OCI-LY3 (cell line): ENCODE measurements around the gene CARD6.

Experiments
- EZH2phosphoT487 ChIP-seq: fragments of 200-600 bp; shearing (Covaris generic); IDR thresholded peaks from 2 replicates; pipeline ENCODE4 v1.6.1; 2018; ENCODE audit warnings: antibody characterized with exemption, mixed run types, low read depth
- TF ChIP-seq, protein P1 (sequence below): fragments of 200-600, 300-600 bp; sonication (generic); IDR thresholded peaks from 2 replicates; pipeline ENCODE4 v1.5.1; 2014; ENCODE audit warnings: antibody characterized with exemption, low read length, low read depth

DNA sequence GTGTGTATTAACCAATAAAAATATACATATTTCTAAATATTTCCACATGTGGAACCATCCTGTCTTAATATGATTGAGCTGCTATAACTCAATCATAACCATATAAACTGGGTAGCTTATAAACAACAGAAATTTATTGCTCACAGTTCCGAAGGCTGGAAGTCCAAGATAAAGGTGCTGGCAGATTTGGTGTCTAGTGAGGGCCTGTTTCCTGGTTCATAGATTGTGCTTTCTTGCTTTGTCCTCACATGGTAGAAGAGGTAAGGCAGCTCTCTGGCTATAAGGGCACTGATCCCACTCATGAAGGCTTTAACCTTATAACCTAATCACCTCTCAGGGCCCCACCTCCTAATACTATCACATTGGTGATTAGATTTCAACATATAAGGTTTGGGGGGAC is 29.0 kb upstream of the CARD6 start:
- TF ChIP-seq, protein P1, sequence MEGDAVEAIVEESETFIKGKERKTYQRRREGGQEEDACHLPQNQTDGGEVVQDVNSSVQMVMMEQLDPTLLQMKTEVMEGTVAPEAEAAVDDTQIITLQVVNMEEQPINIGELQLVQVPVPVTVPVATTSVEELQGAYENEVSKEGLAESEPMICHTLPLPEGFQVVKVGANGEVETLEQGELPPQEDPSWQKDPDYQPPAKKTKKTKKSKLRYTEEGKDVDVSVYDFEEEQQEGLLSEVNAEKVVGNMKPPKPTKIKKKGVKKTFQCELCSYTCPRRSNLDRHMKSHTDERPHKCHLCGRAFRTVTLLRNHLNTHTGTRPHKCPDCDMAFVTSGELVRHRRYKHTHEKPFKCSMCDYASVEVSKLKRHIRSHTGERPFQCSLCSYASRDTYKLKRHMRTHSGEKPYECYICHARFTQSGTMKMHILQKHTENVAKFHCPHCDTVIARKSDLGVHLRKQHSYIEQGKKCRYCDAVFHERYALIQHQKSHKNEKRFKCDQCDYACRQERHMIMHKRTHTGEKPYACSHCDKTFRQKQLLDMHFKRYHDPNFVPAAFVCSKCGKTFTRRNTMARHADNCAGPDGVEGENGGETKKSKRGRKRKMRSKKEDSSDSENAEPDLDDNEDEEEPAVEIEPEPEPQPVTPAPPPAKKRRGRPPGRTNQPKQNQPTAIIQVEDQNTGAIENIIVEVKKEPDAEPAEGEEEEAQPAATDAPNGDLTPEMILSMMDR, result no peak
- TF ChIP-seq EZH2phosphoT487, result no peak
